ENCODE data around the gene HSD17B1. TPM values are rescaled to one million over a fixed set of nuclear protein-coding genes. Genes with fewer than 3 reads are reported as not detected.

The HSD17B1 gene
- polyA plus RNA-seq, 3 donors, result 0.19 to 0.72 (median 0.27) TPM

GRCh38 chr17:42563950-42564349 is 11.2 kb downstream of the HSD17B1 start:
- H3K4me2 ChIP-seq (replicated peaks; ENCODE audit: extremely low read depth, low read length, poor library complexity, severe bottlenecking), result peak overlapping the region; percentile 100
- H3K4me1 Mint-ChIP-seq, result peaks cover 37% of the 10 kb centered on the region

More at GRCh38 chr17:42563950-42564349, 11.2 kb downstream of the HSD17B1 start:
- peaks cover 27 to 36% of the 10 kb centered on the region in 2 donors for H3K36me3 Mint-ChIP-seq
- Histone ChIP-seq H3K27ac (ENCODE audit: low read depth in 1 of 2, low read length in 2 of 2) (peak overlapping the region in 1 of 2 donors; percentile 92), H3K4me1 (ENCODE audit: control insufficient read depth in 1 of 2, insufficient read depth in 2 of 2, low read length in 2 of 2) (peaks cover 43 to 56% of the 10 kb centered on the region in 2 donors), H3K9ac (ENCODE audit: insufficient read depth, low read length, poor library complexity, severe bottlenecking) (no peak overlapping the region), H3K79me2 (ENCODE audit: insufficient read depth, low read length) (peaks cover 52% of the 10 kb centered on the region), H4K20me1 (ENCODE audit: insufficient read depth, low read length) (peaks cover 36% of the 10 kb centered on the region), H3K27me3 (ENCODE audit: control insufficient read depth in 2 of 2, insufficient read depth in 2 of 2, low read length in 2 of 2) (no peaks in the 10 kb centered on the region), H3K4me3 (replicated peaks in 1 of 3; ENCODE audit: low read depth in 2 of 3, low read length in 3 of 3) (no peak overlapping the region), H3K36me3 (replicated peaks in 1 of 2; ENCODE audit: control insufficient read depth in 1 of 2, insufficient read depth in 2 of 2, low read length in 2 of 2) (peaks cover 26 to 34% of the 10 kb centered on the region in 2 donors), H3K9me3 (replicated peaks in 1 of 2; ENCODE audit: control insufficient read depth in 1 of 2, insufficient read depth in 1 of 2, low read length in 2 of 2) (no peaks in the 10 kb centered on the region), H2AFZ (ENCODE audit: insufficient read depth, low read depth, low read length, poor library complexity, severe bottlenecking) (no peak overlapping the region)
- intact Hi-C loops (cut with micrococcal nuclease), result loop anchor here in 1 of 2 donors (2.0 kb wide), 1 partner anchor 13 kb away; the partner anchor contains the start of gene PSMC3IP
- peaks cover 0 to 7% (median 1%) of the 10 kb centered on the region in 3 donors for H3K27me3 Mint-ChIP-seq (ENCODE audit: low read depth in 3 of 3)
- TF ChIP-seq CTCF (IDR thresholded peaks at IDR 0.05), result no peak
- no peak for DNase-seq
- WGBS (ENCODE audit: insufficient coverage), result 93% methylated on average over 7 of the region's 9 CpGs
- peak overlapping the region in 5 of 7 donors; percentile 61 to 91 (median 81) for H3K27ac Mint-ChIP-seq
- H3K4me3 Mint-ChIP-seq, result no peak overlapping the region
- H3K9me3 Mint-ChIP-seq, result peaks cover 0 to 3% (median 0%) of the 10 kb centered on the region in 7 donors

All from CD14-positive monocyte (primary cell).